WTC11 (cell line): Measurements from ENCODE around the gene SYCP2. TPM values are rescaled to one million over a fixed set of nuclear protein-coding genes. Genes with fewer than 3 reads are reported as not detected.

Experiments used
- ATAC-seq: fragments of 200-7000 bp; cut with Tn5 transposase; 2 replicates; pipeline ENCODE4 v1.10.0; 2021; ENCODE audit warnings: mild to moderate bottlenecking, moderate library complexity
- CTCF ChIA-PET: fragments of 300-600 bp; sonication (Branson Sonifier 250); formaldehyde crosslinking; loops from one replicate; lab custom pipeline; 2021; ENCODE audit warnings: antibody characterized with exemption; lab: Charles Lee
- POLR2A ChIA-PET: fragments of 350-600 bp; sonication (Branson Sonifier 250); formaldehyde crosslinking; loops from one replicate; lab custom pipeline; 2021; ENCODE audit warnings: antibody characterized with exemption; lab: Charles Lee
- DNase-seq: peaks from one replicate; pipeline ENCODE4 v3.0.0; 2021; ENCODE audit warnings: low spot score
- H3K27ac Mint-ChIP-seq: 2 replicates; pipeline ENCODE4 v1.8.0; 2021; ENCODE audit warnings: mixed read lengths
- H3K27me3 Mint-ChIP-seq: 2 replicates; pipeline ENCODE4 v1.8.0; 2021; ENCODE audit warnings: low read depth, mild to moderate bottlenecking, moderate library complexity, mixed read lengths
- H3K36me3 Mint-ChIP-seq: 2 replicates; pipeline ENCODE4 v1.8.0; 2021; ENCODE audit warnings: mixed read lengths
- H3K4me1 Mint-ChIP-seq: 2 replicates; pipeline ENCODE4 v1.8.0; 2022; ENCODE audit warnings: mixed read lengths
- H3K4me3 Mint-ChIP-seq: 2 replicates; pipeline ENCODE4 v1.8.0; 2021; ENCODE audit warnings: mild to moderate bottlenecking, moderate library complexity, mixed read lengths
- H3K9me3 Mint-ChIP-seq: 2 replicates; pipeline ENCODE4 v1.8.0; 2021; ENCODE audit warnings: mixed read lengths
- ARID4B ChIP-seq: sonication (generic); formaldehyde crosslinking; IDR thresholded peaks from 2 replicates; pipeline ENCODE4 v1.8.0; 2023; ENCODE audit warnings: missing genetic modification reagents, mild to moderate bottlenecking, borderline replicate concordance
- CBFB ChIP-seq: sonication (generic); formaldehyde crosslinking; IDR thresholded peaks from 2 replicates; pipeline ENCODE4 v1.8.1; 2022; ENCODE audit warnings: mild to moderate bottlenecking, low read depth, missing genetic modification reagents
- ELF4 ChIP-seq: sonication (generic); formaldehyde crosslinking; IDR thresholded peaks from 2 replicates; pipeline ENCODE4 v1.8.1; 2022; ENCODE audit warnings: low read depth, mild to moderate bottlenecking, moderate library complexity, missing genetic modification reagents
- EMX1 ChIP-seq: fragments of 250-450 bp; sonication (Bioruptor Pico); IDR thresholded peaks from 2 replicates; pipeline ENCODE4 v1.8.0; 2021; ENCODE audit warnings: mild to moderate bottlenecking
- GRHL2 ChIP-seq: fragments of 250-450 bp; sonication (Bioruptor Pico); IDR thresholded peaks from 2 replicates; pipeline ENCODE4 v1.8.0; 2022; ENCODE audit warnings: mild to moderate bottlenecking, moderate library complexity; ENCODE audit not compliant: insufficient replicate concordance, severe bottlenecking
- MXD4 ChIP-seq: fragments of 250-450 bp; sonication (Bioruptor Pico); IDR thresholded peaks from 2 replicates; pipeline ENCODE4 v1.8.0; 2021; ENCODE audit warnings: mild to moderate bottlenecking, moderate library complexity, borderline replicate concordance
- NR1H2 ChIP-seq: sonication (generic); formaldehyde crosslinking; IDR thresholded peaks from 2 replicates; pipeline ENCODE4 v1.9.0; 2021; ENCODE audit warnings: mild to moderate bottlenecking, moderate library complexity, missing genetic modification reagents
- NR2C2 ChIP-seq: sonication (generic); formaldehyde crosslinking; IDR thresholded peaks from 2 replicates; pipeline ENCODE4 v1.8.0; 2022; ENCODE audit warnings: mild to moderate bottlenecking, missing genetic modification reagents
- NR3C1 ChIP-seq: sonication (generic); formaldehyde crosslinking; conservative IDR thresholded peaks from 2 replicates; pipeline ENCODE4 v1.8.1; 2023; ENCODE audit warnings: low read depth, mild to moderate bottlenecking, missing genetic modification reagents
- PRRX2 ChIP-seq: fragments of 250-450 bp; sonication (Bioruptor Pico); IDR thresholded peaks from 2 replicates; pipeline ENCODE4 v1.8.0; 2021; ENCODE audit warnings: mild to moderate bottlenecking
- TEAD1 ChIP-seq: sonication (generic); formaldehyde crosslinking; IDR thresholded peaks from 2 replicates; pipeline ENCODE4 v1.8.0; 2022; ENCODE audit warnings: mild to moderate bottlenecking, missing genetic modification reagents
- USF2 ChIP-seq: sonication (generic); formaldehyde crosslinking; IDR thresholded peaks from 2 replicates; pipeline ENCODE4 v1.8.1; 2023; ENCODE audit warnings: mild to moderate bottlenecking, missing genetic modification reagents, moderate library complexity
- ZBTB43 ChIP-seq: sonication (generic); formaldehyde crosslinking; IDR thresholded peaks from 2 replicates; pipeline ENCODE4 v1.8.1; 2023; ENCODE audit warnings: mild to moderate bottlenecking, missing genetic modification reagents
- ZNF219 ChIP-seq: sonication (generic); formaldehyde crosslinking; IDR thresholded peaks from 2 replicates; pipeline ENCODE4 v1.8.0; 2023; ENCODE audit warnings: missing genetic modification reagents, mild to moderate bottlenecking, borderline replicate concordance
- ZNF263 ChIP-seq: sonication (generic); formaldehyde crosslinking; IDR thresholded peaks from 2 replicates; pipeline ENCODE4 v1.8.1; 2022; ENCODE audit warnings: low read depth, mild to moderate bottlenecking, moderate library complexity, missing genetic modification reagents
- ZNF396 ChIP-seq: fragments of 250-450 bp; sonication (Bioruptor Pico); IDR thresholded peaks from 2 replicates; pipeline ENCODE4 v1.8.0; 2021; ENCODE audit warnings: mild to moderate bottlenecking, moderate library complexity, borderline replicate concordance
- ZNF532 ChIP-seq: fragments of 250-450 bp; sonication (Bioruptor Pico); IDR thresholded peaks from 2 replicates; pipeline ENCODE4 v1.9.0; 2021; ENCODE audit warnings: mild to moderate bottlenecking, borderline replicate concordance
- ZNF671 ChIP-seq: fragments of 250-450 bp; sonication (Bioruptor Pico); IDR thresholded peaks from 2 replicates; pipeline ENCODE4 v1.8.0; 2021; ENCODE audit warnings: mild to moderate bottlenecking
- total RNA-seq: library from RNA; stranded (reverse); gene quantifications from 3 replicates; pipeline ENCODE4 v1.2.3, GENCODE V29; 2021
- TF ChIP-seq, protein P1 (sequence below): sonication (generic); formaldehyde crosslinking; IDR thresholded peaks from 2 replicates; pipeline ENCODE4 v1.8.0; 2022; ENCODE audit warnings: mild to moderate bottlenecking, missing genetic modification reagents

SYCP2 gene
- total RNA-seq, 1 experiment from 2014 or later, result 0.31 TPM

GRCh38 chr20:59925359-59925758 lies 8.1 kb downstream of the SYCP2 start (continued):
- TF ChIP-seq USF2 (no peak), CBFB (CRISPR knock-in tag) (no peak), EMX1 (CRISPR knock-in tag) (no peak), ZBTB43 (CRISPR knock-in tag) (no peak), ARID4B (CRISPR knock-in tag) (no peak), ZNF219 (CRISPR knock-in tag) (no peak), TEAD1 (CRISPR knock-in tag) (no peak), NR3C1 (CRISPR knock-in tag) (no peak), MXD4 (CRISPR knock-in tag) (no peak)
- TF ChIP-seq, protein P1, sequence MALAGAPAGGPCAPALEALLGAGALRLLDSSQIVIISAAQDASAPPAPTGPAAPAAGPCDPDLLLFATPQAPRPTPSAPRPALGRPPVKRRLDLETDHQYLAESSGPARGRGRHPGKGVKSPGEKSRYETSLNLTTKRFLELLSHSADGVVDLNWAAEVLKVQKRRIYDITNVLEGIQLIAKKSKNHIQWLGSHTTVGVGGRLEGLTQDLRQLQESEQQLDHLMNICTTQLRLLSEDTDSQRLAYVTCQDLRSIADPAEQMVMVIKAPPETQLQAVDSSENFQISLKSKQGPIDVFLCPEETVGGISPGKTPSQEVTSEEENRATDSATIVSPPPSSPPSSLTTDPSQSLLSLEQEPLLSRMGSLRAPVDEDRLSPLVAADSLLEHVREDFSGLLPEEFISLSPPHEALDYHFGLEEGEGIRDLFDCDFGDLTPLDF (CRISPR knock-in tag), result no peak

GRCh38 chr20:59923514-59923913 lies 9.9 kb downstream of the SYCP2 start:
- no peak overlapping the region for H3K4me3 Mint-ChIP-seq
- no peak for TF ChIP-seq ZNF532 (CRISPR knock-in tag)
- TF ChIP-seq ZNF396 (CRISPR knock-in tag), result no peak
- no peak for TF ChIP-seq ELF4 (CRISPR knock-in tag)
- TF ChIP-seq NR2C2 (CRISPR knock-in tag), result no peak
- TF ChIP-seq, protein P1 (CRISPR knock-in tag), result no peak
- no peak for TF ChIP-seq PRRX2
- TF ChIP-seq NR1H2 (CRISPR knock-in tag), result no peak
- no peak for TF ChIP-seq ZNF671
- TF ChIP-seq ZNF263 (CRISPR knock-in tag), result no peak
- TF ChIP-seq GRHL2 (CRISPR knock-in tag), result no peak
- ChIA-PET CTCF (interaction anchor here (0.9 kb wide), 1 partner anchor 10 kb away, joined by 4 read pairs; the partner anchor contains the start of gene SYCP2), POLR2A (interaction anchor here (0.6 kb wide), 1 partner anchor 786 kb away, joined by 3 read pairs; no protein-coding TSS in a partner anchor)
- H3K9me3 Mint-ChIP-seq, result no peaks in the 10 kb centered on the region
- no peaks in the 10 kb centered on the region for H3K4me1 Mint-ChIP-seq
- no peaks in the 10 kb centered on the region for H3K36me3 Mint-ChIP-seq
- H3K27ac Mint-ChIP-seq, result no peak overlapping the region
- peaks cover 40% of the 10 kb centered on the region for H3K27me3 Mint-ChIP-seq
- DNase-seq (no peak), ATAC-seq (no peak)
